RCC 7860 (cell line): ENCODE results near the gene MAML2.

Experiments used
- DNase-seq: peaks from one replicate; pipeline ENCODE4 v3.0.0-alpha.2; 2015; ENCODE audit warnings: low spot score
- FAIRE-seq: peaks from 2 replicates; lab custom pipeline; 2012; peaks lifted over from hg19 to GRCh38; lab: Jason Lieb, UNC

MAML2 gene

GRCh38 chr11:95996621-95997235, 346.3 kb downstream of the MAML2 start:
- FAIRE-seq (no peak), DNase-seq (no peak)

- DNase-seq = no peak
- no peak for FAIRE-seq
Observed at GRCh38 chr11:95994329-95994728, 348.7 kb downstream of the MAML2 start.

GRCh38 chr11:95993438-95994298, 349.3 kb downstream of the MAML2 start:
- FAIRE-seq (no peak), DNase-seq (no peak)

- FAIRE-seq (no peak), DNase-seq (no peak)
Observed at GRCh38 chr11:95991545-95991944, 351.4 kb downstream of the MAML2 start.

GRCh38 chr11:95991101-95991500, 351.9 kb downstream of the MAML2 start:
- FAIRE-seq (no peak), DNase-seq (no peak)

GRCh38 chr11:95989780-95990179, 353.2 kb downstream of the MAML2 start:
- DNase-seq (no peak), FAIRE-seq (no peak)

- DNase-seq (no peak), FAIRE-seq (no peak)
Observed at GRCh38 chr11:95989076-95989605, 353.9 kb downstream of the MAML2 start.

- FAIRE-seq = peak; percentile 39
Observed at GRCh38 chr11:95985174-95985808, 357.7 kb downstream of the MAML2 start.

GRCh38 chr11:95984072-95984471, 358.9 kb downstream of the MAML2 start:
- no peak for FAIRE-seq
- no peak for DNase-seq

More at GRCh38 chr11:95985174-95985808, 357.7 kb downstream of the MAML2 start:
- DNase-seq = peak; percentile 6

- peak; percentile 64 for DNase-seq
- peak; percentile 42 for FAIRE-seq
Observed at GRCh38 chr11:95977534-95978174, 365.3 kb downstream of the MAML2 start.

- no peak for FAIRE-seq
- DNase-seq = no peak
Observed at GRCh38 chr11:95976550-95976949, 366.4 kb downstream of the MAML2 start.

GRCh38 chr11:95975343-95975742, 367.7 kb downstream of the MAML2 start:
- FAIRE-seq (no peak), DNase-seq (no peak)

- DNase-seq (no peak), FAIRE-seq (no peak)
Observed at GRCh38 chr11:95972060-95972459, 370.9 kb downstream of the MAML2 start.

- FAIRE-seq (no peak), DNase-seq (no peak)
Observed at GRCh38 chr11:95968585-95968984, 374.4 kb downstream of the MAML2 start.

GRCh38 chr11:95964281-95964680, 378.7 kb downstream of the MAML2 start:
- FAIRE-seq = no peak
- DNase-seq = no peak

- no peak for FAIRE-seq
Observed at GRCh38 chr11:95961758-95962157, 381.2 kb downstream of the MAML2 start.

GRCh38 chr11:95950905-95951304, 392.1 kb downstream of the MAML2 start:
- no peak for FAIRE-seq
- no peak for DNase-seq

More at GRCh38 chr11:95961758-95962157, 381.2 kb downstream of the MAML2 start:
- DNase-seq = no peak

GRCh38 chr11:95948637-95949036, 394.4 kb downstream of the MAML2 start:
- FAIRE-seq = no peak
- no peak for DNase-seq

GRCh38 chr11:95944623-95945022, 398.4 kb downstream of the MAML2 start:
- no peak for FAIRE-seq
- no peak for DNase-seq

- no peak for FAIRE-seq
- no peak for DNase-seq
Observed at GRCh38 chr11:95943546-95943945, 399.4 kb downstream of the MAML2 start.

GRCh38 chr11:95939091-95939490, 403.9 kb downstream of the MAML2 start:
- FAIRE-seq (no peak), DNase-seq (no peak)
